Putamen (tissue), 1 donor: Measurements from ENCODE around the gene PDSS2.
"Not testable (repeated sequence)": the region's sequence is repeated elsewhere in the genome, so short reads cannot be mapped to it uniquely, and the experiment has no call there.

ENCODE experiments used
- DNase-seq: peaks from one replicate; pipeline ENCODE4 v3.0.0-alpha.2; 2016; ENCODE audit warnings: low spot score

The PDSS2 gene

DNA sequence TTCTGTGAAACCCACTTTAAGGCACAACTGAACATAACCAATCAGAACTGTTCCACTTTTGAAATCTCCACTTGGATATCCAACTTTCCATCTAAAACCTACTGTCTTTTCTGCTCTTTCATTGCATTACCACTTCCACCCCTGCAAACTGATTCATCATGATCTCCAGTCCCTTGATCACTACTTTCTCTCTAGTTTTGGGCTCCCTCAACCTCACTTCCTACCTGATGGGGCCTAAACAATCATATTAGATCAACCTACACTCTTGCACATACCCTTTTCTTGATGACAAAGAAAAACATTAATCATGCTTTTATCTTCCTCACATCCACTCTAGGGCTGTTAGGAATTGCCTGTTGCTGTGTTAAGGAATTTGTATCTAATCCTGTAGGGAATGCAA is 137.6 kb downstream of the PDSS2 start:
- no peak for DNase-seq

GRCh38 chr6:107319906-107320530 is 139.3 kb downstream of the PDSS2 start:
- no peak for DNase-seq

GRCh38 chr6:107318100-107318736 is 141.1 kb downstream of the PDSS2 start:
- peak; percentile 32 for DNase-seq

DNA sequence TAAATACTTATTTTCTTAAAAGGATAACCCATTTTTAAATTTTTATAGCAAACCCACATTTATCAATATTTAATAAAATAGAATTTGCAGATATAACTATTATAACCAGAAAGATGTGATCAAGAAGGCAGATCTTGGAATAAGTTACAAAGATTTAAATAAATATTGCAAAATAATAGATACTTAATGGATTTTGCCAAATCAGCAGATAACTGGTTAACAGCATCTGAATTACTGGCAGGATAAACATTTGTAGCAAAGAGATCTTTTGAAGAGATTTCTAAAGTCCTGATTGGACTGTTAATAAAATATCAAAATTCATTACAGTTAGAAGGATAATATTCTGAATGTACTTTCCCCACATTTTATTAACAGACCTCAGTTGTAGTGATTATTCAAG is 144.2 kb downstream of the PDSS2 start:
- no peak for DNase-seq

DNA sequence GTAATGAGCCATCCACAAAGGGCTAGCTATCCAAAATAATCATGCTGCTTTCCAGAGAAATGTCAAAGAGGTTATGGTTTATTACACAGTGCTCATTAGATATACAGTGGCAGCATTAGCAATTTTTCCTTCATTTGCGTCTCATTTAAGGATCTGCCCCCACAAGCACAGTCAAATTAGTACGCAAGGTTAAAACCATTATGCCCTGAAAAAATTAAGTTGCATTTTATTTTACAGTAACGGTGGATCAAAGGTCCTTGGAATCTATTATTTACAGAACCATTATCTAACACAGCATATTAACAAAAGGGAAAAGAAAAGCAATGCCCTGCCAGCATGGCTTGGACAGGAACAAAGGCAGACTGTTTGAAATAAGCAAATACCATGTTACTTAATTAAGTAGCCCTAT is 144.8 kb downstream of the PDSS2 start:
- DNase-seq = no peak

GRCh38 chr6:107313776-107314175 is 145.6 kb downstream of the PDSS2 start:
- no peak for DNase-seq

DNA sequence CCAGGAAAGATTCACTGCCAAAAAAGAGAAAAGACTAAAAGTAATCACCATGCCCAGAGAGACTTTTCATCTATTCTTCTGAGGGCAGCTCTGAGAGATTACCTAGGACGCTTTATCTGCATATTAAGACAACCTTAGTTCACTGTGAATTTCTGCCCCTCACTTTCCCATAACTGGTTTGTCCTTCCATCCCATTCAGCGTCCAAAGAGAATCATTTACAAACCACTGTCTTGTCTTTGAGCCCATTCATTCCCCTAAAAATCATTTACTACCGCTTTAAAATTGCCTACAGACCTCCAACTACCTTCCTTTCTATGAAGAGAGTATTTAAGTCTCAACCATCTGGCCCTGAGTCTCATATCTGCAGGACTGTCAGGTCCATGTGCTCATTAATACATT is 149.0 kb downstream of the PDSS2 start:
- DNase-seq = no peak

DNA sequence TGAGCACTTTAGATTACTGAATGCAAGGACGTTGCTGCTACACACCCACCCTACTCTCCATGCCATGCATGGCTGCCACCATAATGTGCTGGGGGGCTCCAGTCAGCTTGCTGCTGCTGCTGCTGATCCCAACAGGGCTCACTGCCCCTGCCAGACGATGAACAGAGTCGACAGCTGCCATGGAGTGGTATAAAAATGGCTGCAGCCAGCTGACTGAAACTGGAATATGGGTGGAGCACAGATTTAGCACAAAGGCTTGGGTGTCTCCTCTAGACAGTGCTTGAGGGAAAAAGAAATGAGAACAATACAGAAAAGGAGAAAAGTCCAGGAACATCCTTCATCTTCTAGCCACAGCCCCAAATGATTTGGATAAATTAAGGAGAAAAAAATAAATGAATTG is 150.7 kb downstream of the PDSS2 start:
- no peak for DNase-seq

DNA sequence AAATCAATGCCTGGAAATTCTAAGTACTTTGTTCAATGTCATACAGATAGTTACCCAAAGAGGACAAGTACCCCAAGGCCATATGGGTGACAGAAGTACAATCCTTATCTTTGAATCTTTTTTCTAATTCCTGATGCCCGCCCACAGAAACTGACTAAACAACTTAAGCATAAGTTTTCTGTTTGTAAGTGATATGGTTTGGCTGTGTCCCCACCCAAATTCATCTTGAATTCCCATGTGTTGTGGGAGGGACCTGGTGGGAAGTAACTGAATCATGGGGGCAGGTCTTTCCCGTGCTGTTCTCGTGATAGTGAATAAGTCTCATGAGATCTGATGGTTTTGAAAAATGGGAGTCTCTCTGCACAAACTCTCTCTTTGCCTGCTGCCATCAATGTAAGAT is 153.4 kb downstream of the PDSS2 start:
- DNase-seq = not testable (repeated sequence)

DNA sequence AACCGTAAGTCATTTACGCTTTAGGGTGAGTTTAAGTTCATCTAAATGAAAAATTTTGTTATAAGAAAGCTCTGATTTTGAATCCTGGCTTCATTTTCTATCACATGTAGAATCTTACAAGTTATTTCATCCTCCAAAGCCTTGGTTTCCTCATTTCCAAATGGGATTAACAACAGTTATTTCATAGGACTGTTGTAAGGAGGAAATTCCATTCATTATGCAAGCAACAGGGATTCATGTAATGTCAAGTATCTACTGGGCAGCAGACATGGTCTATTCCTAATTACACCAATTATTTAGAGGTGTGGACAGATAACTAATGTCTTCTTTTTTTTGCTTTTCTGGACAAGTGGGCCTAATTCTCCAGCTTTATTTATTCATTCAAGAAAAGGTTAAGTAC is 154.0 kb downstream of the PDSS2 start:
- DNase-seq = no peak

GRCh38 chr6:107304421-107305025 is 154.8 kb downstream of the PDSS2 start:
- DNase-seq = no peak

- DNase-seq = no peak
These were observed 166.0 kb downstream of the PDSS2 start for GRCh38 chr6:107293350-107293749.

- DNase-seq = no peak
These were observed 166.6 kb downstream of the PDSS2 start for GRCh38 chr6:107292715-107293271.

GRCh38 chr6:107290491-107290890 is 168.9 kb downstream of the PDSS2 start:
- no peak for DNase-seq

DNA sequence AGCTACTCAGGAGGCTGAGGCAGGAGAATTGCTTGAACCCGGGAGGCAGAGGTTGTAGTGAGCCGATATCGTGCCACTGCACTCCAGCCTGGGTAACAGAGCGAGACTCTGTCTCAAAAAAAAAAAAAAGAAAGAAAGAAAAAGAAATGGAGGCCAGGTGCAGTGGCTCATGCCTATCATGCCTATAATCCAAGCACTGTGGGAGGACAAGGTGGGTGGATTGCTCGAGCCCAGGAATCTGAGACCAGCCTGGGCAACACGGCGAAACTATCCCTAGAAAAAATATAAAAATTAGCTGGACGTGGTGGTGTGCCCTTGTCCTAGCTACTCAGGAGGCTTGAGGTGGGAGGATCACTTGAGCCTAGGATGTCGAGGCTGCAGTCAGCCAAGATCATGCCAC is 170.1 kb downstream of the PDSS2 start:
- DNase-seq = not testable (repeated sequence)

- DNase-seq = not testable (repeated sequence)
These were observed 173.7 kb downstream of the PDSS2 start for GRCh38 chr6:107285683-107286082.

DNA sequence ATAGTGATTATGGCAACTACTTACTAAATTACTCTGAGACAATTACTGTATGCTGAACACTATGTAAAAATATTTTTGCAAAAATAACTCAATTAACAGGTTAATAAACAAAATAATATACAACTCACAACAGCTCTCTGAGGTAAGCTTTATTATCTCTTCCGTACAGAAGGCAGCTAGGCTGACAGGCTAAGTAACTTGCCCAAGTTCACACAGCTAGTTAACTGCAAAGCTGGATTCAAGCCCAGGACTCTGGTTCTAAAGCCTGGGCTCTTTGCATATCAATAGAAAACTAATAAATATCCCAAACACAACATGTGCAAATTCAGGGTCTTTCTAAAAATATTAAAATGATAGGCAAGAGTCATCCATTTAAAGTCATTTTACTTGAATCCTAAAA is 174.6 kb downstream of the PDSS2 start:
- no peak for DNase-seq

DNA sequence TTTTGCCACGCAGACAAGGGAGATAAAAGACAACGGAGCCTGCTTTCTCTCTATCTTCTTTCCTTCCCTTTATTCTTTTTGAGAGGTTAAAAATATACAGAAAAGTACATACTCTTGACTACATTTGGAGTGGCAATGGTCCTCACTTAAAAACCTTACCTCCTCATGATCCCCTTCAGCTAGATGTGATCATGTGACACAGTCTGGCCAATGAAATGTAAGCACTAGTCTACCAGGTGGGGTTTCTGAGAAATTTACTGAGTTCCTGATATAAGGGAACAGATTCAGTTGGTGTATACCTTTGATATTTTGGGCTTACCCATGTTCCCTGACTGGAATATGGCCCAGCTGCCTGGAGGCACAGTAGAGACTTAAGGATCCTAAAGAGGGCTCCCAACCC is 178.6 kb downstream of the PDSS2 start:
- no peak for DNase-seq

- DNase-seq = not testable (repeated sequence)
These were observed 179.4 kb downstream of the PDSS2 start for GRCh38 chr6:107280001-107280400.

DNA sequence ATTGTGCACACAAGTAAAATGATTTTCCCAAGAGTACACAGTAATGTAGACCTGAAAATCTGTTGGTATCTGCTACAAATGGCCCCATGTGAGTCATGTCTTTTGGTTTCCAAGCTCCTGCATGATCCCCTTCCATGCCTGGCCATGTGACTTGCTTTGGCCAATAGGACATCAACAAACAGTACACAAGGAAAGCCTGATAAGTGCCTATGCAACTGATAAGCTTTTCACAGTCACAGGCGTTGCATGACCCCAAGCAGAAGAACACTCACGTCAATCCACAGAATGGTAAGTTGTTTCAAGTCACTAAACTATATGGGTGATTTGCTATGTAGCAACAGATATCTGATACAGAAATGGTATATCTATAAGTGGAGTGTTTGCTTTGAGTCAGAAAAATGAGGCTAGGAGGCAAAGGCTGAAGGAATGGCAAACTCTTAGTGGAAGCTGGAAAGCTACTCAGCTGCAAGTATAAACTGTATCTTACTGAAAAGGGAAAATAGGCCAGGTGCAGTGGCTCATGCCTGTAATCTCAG is 184.0 kb downstream of the PDSS2 start:
- DNase-seq = no peak

- no peak for DNase-seq
These were observed 185.1 kb downstream of the PDSS2 start for GRCh38 chr6:107274288-107274687.

DNA sequence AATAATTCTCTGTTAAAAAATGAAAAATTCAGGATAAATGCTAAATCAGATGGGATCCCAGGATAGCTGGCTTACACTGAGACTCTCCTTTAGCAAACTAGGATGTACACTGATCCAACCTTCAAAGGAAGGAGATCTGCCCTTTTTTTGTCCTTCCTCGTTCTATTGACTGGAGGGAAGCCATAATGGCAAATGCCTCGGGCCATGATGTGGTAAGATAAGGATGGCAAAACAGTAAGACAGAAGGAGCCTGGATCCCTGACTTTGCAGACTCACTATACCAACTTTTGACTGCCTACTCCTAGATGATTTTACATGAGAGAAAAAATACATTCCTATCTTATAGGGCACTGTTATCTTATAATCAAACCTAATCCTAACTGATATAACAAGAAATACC is 187.1 kb downstream of the PDSS2 start:
- no peak for DNase-seq

DNA sequence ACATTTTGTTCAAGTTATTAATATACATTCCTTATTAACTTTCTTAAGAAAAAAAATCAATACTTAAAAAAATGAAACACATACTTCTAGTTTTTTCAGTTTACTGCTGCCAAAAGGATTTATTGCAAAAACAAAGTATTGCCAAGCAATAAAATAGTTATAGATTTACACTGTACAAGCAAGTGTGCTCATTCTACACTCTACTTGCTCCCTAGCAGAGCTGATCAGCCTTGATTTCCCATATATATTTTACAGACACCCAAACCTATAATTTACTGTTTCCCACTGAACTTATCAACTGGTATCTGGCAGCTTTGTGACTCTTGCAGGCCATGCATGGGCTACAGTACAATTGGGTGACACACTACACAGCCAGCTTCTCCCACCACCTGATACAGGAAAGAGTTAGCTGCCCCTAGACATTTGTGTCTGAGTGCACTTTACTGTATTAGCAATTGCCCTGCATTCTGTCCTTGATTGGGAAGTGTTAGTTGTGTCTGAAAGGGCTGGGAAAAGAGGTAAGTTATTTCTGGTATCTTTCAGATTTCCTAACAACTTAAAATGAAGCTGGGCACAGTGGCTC is 188.1 kb downstream of the PDSS2 start:
- DNase-seq = no peak
